K562 (cell line): ENCODE data around the gene RFWD3. TPM values are rescaled to one million over a fixed set of nuclear protein-coding genes. Genes with fewer than 3 reads are reported as not detected.

Source experiments
- ELF4 ChIP-seq: fragments of 450-650 bp; formaldehyde crosslinking; IDR thresholded peaks from 2 replicates; pipeline ENCODE4 v1.4.0; 2022; ENCODE audit warnings: missing genetic modification characterization
- NR2C1 ChIP-seq, 2 experiments: fragments of 450-650 bp; IDR thresholded peaks; 2 replicates each; pipeline ENCODE4 v1.6.1; 2017; ENCODE audit warnings: mild to moderate bottlenecking in 2 of 2, antibody characterized with exemption in 1 of 2, inconsistent platforms in 1 of 2, missing compliant biosample characterization in 1 of 2, missing genetic modification characterization in 1 of 2
- TCFL5 ChIP-seq: fragments of 250-450 bp; sonication (Bioruptor Pico); conservative IDR thresholded peaks from 2 replicates; pipeline ENCODE4 v1.6.1; 2021; ENCODE audit warnings: mild to moderate bottlenecking, moderate library complexity, matching md5 sums
- polyA plus RNA-seq, 8 experiments: library from polyadenylated mRNA; depleted of rRNA in 4 of 8; stranded (reverse) in 5 of 8; unstranded in 3 of 8; fragments of >200 nt; fragmentation: Nextera tagmentation in 2 of 8; fragmentation: Illumina TruSeq in 1 of 8; extraction: Ambion mirVana in 2 of 8; extraction: Trizol in 1 of 8; gene quantifications; 2 replicates each; pipeline versions ENCODE4 v1.2.1 to v1.2.3, GENCODE V29; 2011 to 2014; ENCODE audit warnings: inconsistent platforms in 1 of 8, missing spikeins in 1 of 8
- total RNA-seq, 7 experiments: library from RNA; depleted of rRNA in 6 of 7; stranded (reverse); fragments of >200 nt in 6 of 7; fragmentation: Illumina TruSeq in 2 of 7; extraction: Trizol in 2 of 7; gene quantifications; 2 replicates each; pipeline versions ENCODE4 v1.2.1 to v1.2.3, GENCODE V29; 2011 to 2021; ENCODE audit warnings: low replicate concordance in 1 of 7
- TF ChIP-seq, protein P1 (sequence below): sonication (generic); formaldehyde crosslinking; IDR thresholded peaks from 2 replicates; pipeline ENCODE4 v1.8.0; 2023; ENCODE audit warnings: mild to moderate bottlenecking, missing genetic modification reagents
- TF ChIP-seq, protein P2 (sequence below): sonication (generic); formaldehyde crosslinking; IDR thresholded peaks from 2 replicates; pipeline ENCODE4 v1.8.1; 2023; ENCODE audit warnings: missing genetic modification reagents, mild to moderate bottlenecking, borderline replicate concordance
- TF ChIP-seq, protein P3 (sequence below): sonication (generic); formaldehyde crosslinking; IDR thresholded peaks from 2 replicates; pipeline ENCODE4 v1.8.1; 2022; ENCODE audit warnings: missing genetic modification reagents
- TF ChIP-seq, protein P4 (sequence below), 2 experiments: fragments of 450-650 bp; formaldehyde crosslinking in 1 of 2; IDR thresholded peaks; 2 replicates each; pipeline versions ENCODE4 v1.4.0 to v1.6.1; 2014 to 2020; ENCODE audit warnings: mild to moderate bottlenecking in 2 of 2, borderline replicate concordance in 1 of 2, low read depth in 1 of 2

The RFWD3 gene
- total and polyA plus RNA-seq, 9 of the 15 experiments (the other 6 are each of a cell fraction or from before 2014, with no cell fraction given), result 20.8 to 121 (median 79.0) TPM

DNA sequence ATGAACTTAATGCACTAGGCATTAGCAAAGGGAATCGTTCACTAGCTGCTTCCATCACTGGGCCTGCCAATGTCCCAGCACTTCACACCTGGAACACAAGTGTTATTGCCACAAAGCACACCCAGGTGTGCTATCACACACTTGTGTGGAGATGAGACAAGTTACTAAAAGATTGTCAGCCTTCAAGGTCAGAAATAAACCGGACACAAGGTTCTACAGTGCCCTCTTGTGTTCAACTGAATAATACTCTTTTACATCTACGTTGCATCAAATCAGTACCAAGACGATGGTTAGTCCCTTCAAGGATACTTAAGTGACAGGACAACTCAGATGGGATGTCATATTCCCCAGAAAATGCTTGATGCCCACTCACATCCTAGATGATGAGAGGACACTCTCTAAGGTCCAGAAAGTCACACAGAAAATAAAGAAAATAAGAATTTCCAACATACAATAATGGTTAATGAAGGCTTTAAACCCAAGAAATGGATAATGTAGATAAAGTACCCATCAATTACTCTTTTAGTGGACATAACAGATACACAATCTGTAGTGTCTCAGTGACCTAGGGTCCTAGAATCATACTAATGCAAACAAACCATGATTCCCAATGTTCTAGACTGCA is 43.4 kb downstream of the RFWD3 start (continued):
- TF ChIP-seq, protein P1, sequence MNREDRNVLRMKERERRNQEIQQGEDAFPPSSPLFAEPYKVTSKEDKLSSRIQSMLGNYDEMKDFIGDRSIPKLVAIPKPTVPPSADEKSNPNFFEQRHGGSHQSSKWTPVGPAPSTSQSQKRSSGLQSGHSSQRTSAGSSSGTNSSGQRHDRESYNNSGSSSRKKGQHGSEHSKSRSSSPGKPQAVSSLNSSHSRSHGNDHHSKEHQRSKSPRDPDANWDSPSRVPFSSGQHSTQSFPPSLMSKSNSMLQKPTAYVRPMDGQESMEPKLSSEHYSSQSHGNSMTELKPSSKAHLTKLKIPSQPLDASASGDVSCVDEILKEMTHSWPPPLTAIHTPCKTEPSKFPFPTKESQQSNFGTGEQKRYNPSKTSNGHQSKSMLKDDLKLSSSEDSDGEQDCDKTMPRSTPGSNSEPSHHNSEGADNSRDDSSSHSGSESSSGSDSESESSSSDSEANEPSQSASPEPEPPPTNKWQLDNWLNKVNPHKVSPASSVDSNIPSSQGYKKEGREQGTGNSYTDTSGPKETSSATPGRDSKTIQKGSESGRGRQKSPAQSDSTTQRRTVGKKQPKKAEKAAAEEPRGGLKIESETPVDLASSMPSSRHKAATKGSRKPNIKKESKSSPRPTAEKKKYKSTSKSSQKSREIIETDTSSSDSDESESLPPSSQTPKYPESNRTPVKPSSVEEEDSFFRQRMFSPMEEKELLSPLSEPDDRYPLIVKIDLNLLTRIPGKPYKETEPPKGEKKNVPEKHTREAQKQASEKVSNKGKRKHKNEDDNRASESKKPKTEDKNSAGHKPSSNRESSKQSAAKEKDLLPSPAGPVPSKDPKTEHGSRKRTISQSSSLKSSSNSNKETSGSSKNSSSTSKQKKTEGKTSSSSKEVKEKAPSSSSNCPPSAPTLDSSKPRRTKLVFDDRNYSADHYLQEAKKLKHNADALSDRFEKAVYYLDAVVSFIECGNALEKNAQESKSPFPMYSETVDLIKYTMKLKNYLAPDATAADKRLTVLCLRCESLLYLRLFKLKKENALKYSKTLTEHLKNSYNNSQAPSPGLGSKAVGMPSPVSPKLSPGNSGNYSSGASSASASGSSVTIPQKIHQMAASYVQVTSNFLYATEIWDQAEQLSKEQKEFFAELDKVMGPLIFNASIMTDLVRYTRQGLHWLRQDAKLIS (CRISPR knock-in tag), result no peak
- TF ChIP-seq, protein P2, sequence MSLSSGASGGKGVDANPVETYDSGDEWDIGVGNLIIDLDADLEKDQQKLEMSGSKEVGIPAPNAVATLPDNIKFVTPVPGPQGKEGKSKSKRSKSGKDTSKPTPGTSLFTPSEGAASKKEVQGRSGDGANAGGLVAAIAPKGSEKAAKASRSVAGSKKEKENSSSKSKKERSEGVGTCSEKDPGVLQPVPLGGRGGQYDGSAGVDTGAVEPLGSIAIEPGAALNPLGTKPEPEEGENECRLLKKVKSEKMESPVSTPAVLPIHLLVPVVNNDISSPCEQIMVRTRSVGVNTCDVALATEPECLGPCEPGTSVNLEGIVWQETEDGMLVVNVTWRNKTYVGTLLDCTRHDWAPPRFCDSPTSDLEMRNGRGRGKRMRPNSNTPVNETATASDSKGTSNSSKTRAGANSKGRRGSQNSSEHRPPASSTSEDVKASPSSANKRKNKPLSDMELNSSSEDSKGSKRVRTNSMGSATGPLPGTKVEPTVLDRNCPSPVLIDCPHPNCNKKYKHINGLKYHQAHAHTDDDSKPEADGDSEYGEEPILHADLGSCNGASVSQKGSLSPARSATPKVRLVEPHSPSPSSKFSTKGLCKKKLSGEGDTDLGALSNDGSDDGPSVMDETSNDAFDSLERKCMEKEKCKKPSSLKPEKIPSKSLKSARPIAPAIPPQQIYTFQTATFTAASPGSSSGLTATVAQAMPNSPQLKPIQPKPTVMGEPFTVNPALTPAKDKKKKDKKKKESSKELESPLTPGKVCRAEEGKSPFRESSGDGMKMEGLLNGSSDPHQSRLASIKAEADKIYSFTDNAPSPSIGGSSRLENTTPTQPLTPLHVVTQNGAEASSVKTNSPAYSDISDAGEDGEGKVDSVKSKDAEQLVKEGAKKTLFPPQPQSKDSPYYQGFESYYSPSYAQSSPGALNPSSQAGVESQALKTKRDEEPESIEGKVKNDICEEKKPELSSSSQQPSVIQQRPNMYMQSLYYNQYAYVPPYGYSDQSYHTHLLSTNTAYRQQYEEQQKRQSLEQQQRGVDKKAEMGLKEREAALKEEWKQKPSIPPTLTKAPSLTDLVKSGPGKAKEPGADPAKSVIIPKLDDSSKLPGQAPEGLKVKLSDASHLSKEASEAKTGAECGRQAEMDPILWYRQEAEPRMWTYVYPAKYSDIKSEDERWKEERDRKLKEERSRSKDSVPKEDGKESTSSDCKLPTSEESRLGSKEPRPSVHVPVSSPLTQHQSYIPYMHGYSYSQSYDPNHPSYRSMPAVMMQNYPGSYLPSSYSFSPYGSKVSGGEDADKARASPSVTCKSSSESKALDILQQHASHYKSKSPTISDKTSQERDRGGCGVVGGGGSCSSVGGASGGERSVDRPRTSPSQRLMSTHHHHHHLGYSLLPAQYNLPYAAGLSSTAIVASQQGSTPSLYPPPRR (CRISPR knock-in tag), result no peak
- TF ChIP-seq TCFL5 (CRISPR knock-in tag), result no peak
- TF ChIP-seq, protein P3, sequence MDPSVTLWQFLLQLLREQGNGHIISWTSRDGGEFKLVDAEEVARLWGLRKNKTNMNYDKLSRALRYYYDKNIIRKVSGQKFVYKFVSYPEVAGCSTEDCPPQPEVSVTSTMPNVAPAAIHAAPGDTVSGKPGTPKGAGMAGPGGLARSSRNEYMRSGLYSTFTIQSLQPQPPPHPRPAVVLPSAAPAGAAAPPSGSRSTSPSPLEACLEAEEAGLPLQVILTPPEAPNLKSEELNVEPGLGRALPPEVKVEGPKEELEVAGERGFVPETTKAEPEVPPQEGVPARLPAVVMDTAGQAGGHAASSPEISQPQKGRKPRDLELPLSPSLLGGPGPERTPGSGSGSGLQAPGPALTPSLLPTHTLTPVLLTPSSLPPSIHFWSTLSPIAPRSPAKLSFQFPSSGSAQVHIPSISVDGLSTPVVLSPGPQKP, result no peak
- no peak for TF ChIP-seq NR2C1 (IDR thresholded peaks at IDR 0.05)
- no peak for TF ChIP-seq NR2C1 (tag; IDR thresholded peaks at IDR 0.05)
- TF ChIP-seq, protein P4, sequence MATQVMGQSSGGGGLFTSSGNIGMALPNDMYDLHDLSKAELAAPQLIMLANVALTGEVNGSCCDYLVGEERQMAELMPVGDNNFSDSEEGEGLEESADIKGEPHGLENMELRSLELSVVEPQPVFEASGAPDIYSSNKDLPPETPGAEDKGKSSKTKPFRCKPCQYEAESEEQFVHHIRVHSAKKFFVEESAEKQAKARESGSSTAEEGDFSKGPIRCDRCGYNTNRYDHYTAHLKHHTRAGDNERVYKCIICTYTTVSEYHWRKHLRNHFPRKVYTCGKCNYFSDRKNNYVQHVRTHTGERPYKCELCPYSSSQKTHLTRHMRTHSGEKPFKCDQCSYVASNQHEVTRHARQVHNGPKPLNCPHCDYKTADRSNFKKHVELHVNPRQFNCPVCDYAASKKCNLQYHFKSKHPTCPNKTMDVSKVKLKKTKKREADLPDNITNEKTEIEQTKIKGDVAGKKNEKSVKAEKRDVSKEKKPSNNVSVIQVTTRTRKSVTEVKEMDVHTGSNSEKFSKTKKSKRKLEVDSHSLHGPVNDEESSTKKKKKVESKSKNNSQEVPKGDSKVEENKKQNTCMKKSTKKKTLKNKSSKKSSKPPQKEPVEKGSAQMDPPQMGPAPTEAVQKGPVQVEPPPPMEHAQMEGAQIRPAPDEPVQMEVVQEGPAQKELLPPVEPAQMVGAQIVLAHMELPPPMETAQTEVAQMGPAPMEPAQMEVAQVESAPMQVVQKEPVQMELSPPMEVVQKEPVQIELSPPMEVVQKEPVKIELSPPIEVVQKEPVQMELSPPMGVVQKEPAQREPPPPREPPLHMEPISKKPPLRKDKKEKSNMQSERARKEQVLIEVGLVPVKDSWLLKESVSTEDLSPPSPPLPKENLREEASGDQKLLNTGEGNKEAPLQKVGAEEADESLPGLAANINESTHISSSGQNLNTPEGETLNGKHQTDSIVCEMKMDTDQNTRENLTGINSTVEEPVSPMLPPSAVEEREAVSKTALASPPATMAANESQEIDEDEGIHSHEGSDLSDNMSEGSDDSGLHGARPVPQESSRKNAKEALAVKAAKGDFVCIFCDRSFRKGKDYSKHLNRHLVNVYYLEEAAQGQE (IDR thresholded peaks at IDR 0.05; ENCODE audit: borderline replicate concordance), result peak; percentile 49; the same call in 1 of the 2 replicates
- TF ChIP-seq, protein P4 (CRISPR knock-in tag; IDR thresholded peaks at IDR 0.05; ENCODE audit: low read depth), result no peak
- TF ChIP-seq ELF4 (CRISPR knock-in tag), result no peak
